HepG2 (cell line): ENCODE data around the gene SUPT6H. TPM values are rescaled to one million over a fixed set of nuclear protein-coding genes. Genes with fewer than 3 reads are reported as not detected.

Experiments used
- ATF7 ChIP-seq, 2 experiments: fragments of 450-650 bp in 1 of 2; sonication (generic) in 1 of 2; formaldehyde crosslinking in 1 of 2; IDR thresholded peaks; 2 replicates each; pipeline versions ENCODE4 v1.4.0 to v1.6.1; 2016 to 2020; ENCODE audit warnings: antibody characterized with exemption in 1 of 2, mild to moderate bottlenecking in 1 of 2, missing genetic modification reagents in 1 of 2
- FOXA3 ChIP-seq: IDR thresholded peaks from 2 replicates; pipeline ENCODE4 v1.6.1; 2016; ENCODE audit warnings: missing genetic modification reagents, missing compliant biosample characterization
- HDAC1 ChIP-seq: sonication (generic); formaldehyde crosslinking; IDR thresholded peaks from 2 replicates; pipeline ENCODE4 v1.5.1; 2020; ENCODE audit warnings: mild to moderate bottlenecking, missing genetic modification reagents
- KLF15 ChIP-seq: sonication (generic); formaldehyde crosslinking; IDR thresholded peaks from 2 replicates; pipeline ENCODE4 v1.8.1; 2023; ENCODE audit warnings: borderline replicate concordance, mild to moderate bottlenecking, inconsistent platforms, missing genetic modification reagents, mixed read lengths
- MTA3 ChIP-seq: sonication (generic); formaldehyde crosslinking; IDR thresholded peaks from 2 replicates; pipeline ENCODE4 v1.4.0; 2020; ENCODE audit warnings: missing genetic modification reagents
- NFE2 ChIP-seq: sonication (generic); formaldehyde crosslinking; IDR thresholded peaks from 2 replicates; pipeline ENCODE4 v1.4.0; 2020; ENCODE audit warnings: missing genetic modification reagents
- SRSF4 ChIP-seq: fragments of 200-400 bp; formaldehyde crosslinking; IDR thresholded peaks from one replicate; pipeline ENCODE4 v1.6.1; 2018; ENCODE audit warnings: mild to moderate bottlenecking, low read depth, low read length, moderate library complexity; ENCODE audit not compliant: poor library complexity, severe bottlenecking
- ZBTB10 ChIP-seq: sonication (generic); formaldehyde crosslinking; IDR thresholded peaks from 2 replicates; pipeline ENCODE4 v1.4.0; 2020; ENCODE audit warnings: missing genetic modification reagents, borderline replicate concordance
- ZNF484 ChIP-seq: sonication (generic); formaldehyde crosslinking; IDR thresholded peaks from 2 replicates; pipeline ENCODE4 v1.5.1; 2020; ENCODE audit warnings: mild to moderate bottlenecking, low read depth, missing genetic modification reagents, borderline replicate concordance
- ZNF567 ChIP-seq: sonication (generic); formaldehyde crosslinking; IDR thresholded peaks from 2 replicates; pipeline ENCODE4 v1.8.1; 2023; ENCODE audit warnings: mild to moderate bottlenecking, missing genetic modification reagents, borderline replicate concordance
- ZNF850 ChIP-seq: sonication (generic); formaldehyde crosslinking; conservative IDR thresholded peaks from 2 replicates; pipeline ENCODE4 v1.9.0; 2021; ENCODE audit warnings: mild to moderate bottlenecking, missing genetic modification reagents
- polyA plus RNA-seq, 8 experiments: library from polyadenylated mRNA; depleted of rRNA in 3 of 8; stranded (reverse) in 7 of 8; unstranded in 1 of 8; fragments of >200 nt; fragmentation: Illumina TruSeq in 4 of 8; extraction: Trizol in 4 of 8; gene quantifications; 2 replicates each; pipeline versions ENCODE4 v1.2.1 to v1.2.3, GENCODE V29; 2011 to 2016; ENCODE audit warnings: low read depth in 4 of 8, missing spikeins in 1 of 8, mixed read lengths in 1 of 8; ENCODE audit not compliant: insufficient read depth in 1 of 8
- total RNA-seq, 5 experiments: library from RNA; depleted of rRNA; stranded (reverse); fragments of >200 nt; fragmentation: Illumina TruSeq; extraction: Trizol; gene quantifications; 2 replicates each; pipeline ENCODE4 v1.2.3, GENCODE V29; 2016; ENCODE audit warnings: low read depth in 1 of 5
- TF ChIP-seq, protein P1 (sequence below): sonication (generic); formaldehyde crosslinking; IDR thresholded peaks from 2 replicates; pipeline ENCODE4 v1.4.0; 2020; ENCODE audit warnings: mild to moderate bottlenecking, missing genetic modification reagents
- TF ChIP-seq, protein P2 (sequence below): IDR thresholded peaks from 2 replicates; pipeline ENCODE4 v1.6.1; 2016; ENCODE audit warnings: control low read depth
- TF ChIP-seq, protein P3 (sequence below): sonication (generic); formaldehyde crosslinking; IDR thresholded peaks from 2 replicates; pipeline ENCODE4 v1.4.0; 2020; ENCODE audit warnings: missing genetic modification reagents

SUPT6H gene
- total and polyA plus RNA-seq, 2 of the 13 experiments (the other 11 are each of a cell fraction or from before 2014, with no cell fraction given): 32.7 to 39.9 TPM

- TF ChIP-seq ZBTB10 (CRISPR knock-in tag) (no peak), FOXA3 (CRISPR knock-in tag) (0 out of 2 replicates have a peak, but pooled peaks have one; percentile 34), NFE2 (CRISPR knock-in tag) (no peak), ZNF567 (CRISPR knock-in tag) (no peak), ZNF484 (CRISPR knock-in tag) (no peak), MTA3 (no peak), HDAC1 (peak; percentile 56), ATF7 (IDR thresholded peaks at IDR 0.05) (peak; percentile 82), ATF7 (CRISPR knock-in tag; IDR thresholded peaks at IDR 0.05) (0 out of 2 replicates have a peak, but pooled peaks have one; percentile 45), SRSF4 (no peak), KLF15 (CRISPR knock-in tag) (no peak), ZNF850 (CRISPR knock-in tag) (no peak)
- TF ChIP-seq, protein P1, sequence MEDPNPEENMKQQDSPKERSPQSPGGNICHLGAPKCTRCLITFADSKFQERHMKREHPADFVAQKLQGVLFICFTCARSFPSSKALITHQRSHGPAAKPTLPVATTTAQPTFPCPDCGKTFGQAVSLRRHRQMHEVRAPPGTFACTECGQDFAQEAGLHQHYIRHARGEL (CRISPR knock-in tag): no peak
- TF ChIP-seq, protein P2, sequence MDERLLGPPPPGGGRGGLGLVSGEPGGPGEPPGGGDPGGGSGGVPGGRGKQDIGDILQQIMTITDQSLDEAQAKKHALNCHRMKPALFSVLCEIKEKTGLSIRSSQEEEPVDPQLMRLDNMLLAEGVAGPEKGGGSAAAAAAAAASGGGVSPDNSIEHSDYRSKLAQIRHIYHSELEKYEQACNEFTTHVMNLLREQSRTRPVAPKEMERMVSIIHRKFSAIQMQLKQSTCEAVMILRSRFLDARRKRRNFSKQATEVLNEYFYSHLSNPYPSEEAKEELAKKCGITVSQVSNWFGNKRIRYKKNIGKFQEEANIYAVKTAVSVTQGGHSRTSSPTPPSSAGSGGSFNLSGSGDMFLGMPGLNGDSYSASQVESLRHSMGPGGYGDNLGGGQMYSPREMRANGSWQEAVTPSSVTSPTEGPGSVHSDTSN (CRISPR knock-in tag): no peak
- TF ChIP-seq, protein P3, sequence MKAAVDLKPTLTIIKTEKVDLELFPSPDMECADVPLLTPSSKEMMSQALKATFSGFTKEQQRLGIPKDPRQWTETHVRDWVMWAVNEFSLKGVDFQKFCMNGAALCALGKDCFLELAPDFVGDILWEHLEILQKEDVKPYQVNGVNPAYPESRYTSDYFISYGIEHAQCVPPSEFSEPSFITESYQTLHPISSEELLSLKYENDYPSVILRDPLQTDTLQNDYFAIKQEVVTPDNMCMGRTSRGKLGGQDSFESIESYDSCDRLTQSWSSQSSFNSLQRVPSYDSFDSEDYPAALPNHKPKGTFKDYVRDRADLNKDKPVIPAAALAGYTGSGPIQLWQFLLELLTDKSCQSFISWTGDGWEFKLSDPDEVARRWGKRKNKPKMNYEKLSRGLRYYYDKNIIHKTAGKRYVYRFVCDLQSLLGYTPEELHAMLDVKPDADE (CRISPR knock-in tag): no peak
These were observed 82.3 kb downstream of the SUPT6H start (continued) for GRCh38 chr17:28744104-28744971.
